HepG2 (cell line): Measurements from ENCODE around the gene CS. TPM values are rescaled to one million over a fixed set of nuclear protein-coding genes. Genes with fewer than 3 reads are reported as not detected.

Experiments used
- CREB1 ChIP-seq, 2 experiments: fragments of 450-650 bp in 1 of 2; IDR thresholded peaks; 2 replicates each; pipeline ENCODE4 v1.6.1; 2016 to 2017; ENCODE audit warnings: control low read depth in 1 of 2, mild to moderate bottlenecking in 1 of 2, missing compliant biosample characterization in 1 of 2, missing genetic modification characterization in 1 of 2
- EHMT2 ChIP-seq: fragments of 200-600 bp; sonication (generic); IDR thresholded peaks from 2 replicates; pipeline ENCODE4 v1.7.0; 2017; ENCODE audit warnings: antibody characterized with exemption, low read depth, low read length, borderline replicate concordance
- ESRRA ChIP-seq: sonication (generic); formaldehyde crosslinking; IDR thresholded peaks from 2 replicates; pipeline ENCODE4 v1.5.1; 2020; ENCODE audit warnings: mild to moderate bottlenecking, low read depth, missing genetic modification reagents
- ETV5 ChIP-seq: IDR thresholded peaks from 2 replicates; pipeline ENCODE4 v1.6.1; 2018; ENCODE audit warnings: missing biosample characterization, missing genetic modification reagents, inconsistent platforms, borderline replicate concordance
- KMT2A ChIP-seq: sonication (generic); formaldehyde crosslinking; IDR thresholded peaks from 2 replicates; pipeline ENCODE4 v1.4.0; 2020; ENCODE audit warnings: missing genetic modification reagents
- SYNCRIP ChIP-seq: fragments of 200-400 bp; formaldehyde crosslinking; IDR thresholded peaks from 2 replicates; pipeline ENCODE4 v1.6.1; 2018; ENCODE audit warnings: mild to moderate bottlenecking, low read depth, low read length; ENCODE audit not compliant: insufficient read depth
- ZBTB3 ChIP-seq: sonication (generic); formaldehyde crosslinking; IDR thresholded peaks from 2 replicates; pipeline ENCODE4 v1.4.0; 2020; ENCODE audit warnings: low read depth, mild to moderate bottlenecking, moderate library complexity, missing genetic modification reagents, borderline replicate concordance
- ZFX ChIP-seq: sonication (generic); formaldehyde crosslinking; IDR thresholded peaks from 2 replicates; pipeline ENCODE4 v1.4.0; 2020; ENCODE audit warnings: mild to moderate bottlenecking, low read depth, missing genetic modification reagents, moderate library complexity
- ZNF205 ChIP-seq: IDR thresholded peaks from 2 replicates; pipeline ENCODE4 v1.6.1; 2018; ENCODE audit warnings: missing biosample characterization, missing genetic modification reagents
- ZNF232 ChIP-seq: sonication (generic); formaldehyde crosslinking; IDR thresholded peaks from 2 replicates; pipeline ENCODE4 v1.4.0; 2020; ENCODE audit warnings: missing genetic modification reagents, borderline replicate concordance
- ZNF567 ChIP-seq: sonication (generic); formaldehyde crosslinking; IDR thresholded peaks from 2 replicates; pipeline ENCODE4 v1.8.1; 2023; ENCODE audit warnings: mild to moderate bottlenecking, missing genetic modification reagents, borderline replicate concordance
- polyA plus RNA-seq, 8 experiments: library from polyadenylated mRNA; depleted of rRNA in 3 of 8; stranded (reverse) in 7 of 8; unstranded in 1 of 8; fragments of >200 nt; fragmentation: Illumina TruSeq in 4 of 8; extraction: Trizol in 4 of 8; gene quantifications; 2 replicates each; pipeline versions ENCODE4 v1.2.1 to v1.2.3, GENCODE V29; 2011 to 2016; ENCODE audit warnings: low read depth in 4 of 8, missing spikeins in 1 of 8, mixed read lengths in 1 of 8; ENCODE audit not compliant: insufficient read depth in 1 of 8
- total RNA-seq, 5 experiments: library from RNA; depleted of rRNA; stranded (reverse); fragments of >200 nt; fragmentation: Illumina TruSeq; extraction: Trizol; gene quantifications; 2 replicates each; pipeline ENCODE4 v1.2.3, GENCODE V29; 2016; ENCODE audit warnings: low read depth in 1 of 5
- TF ChIP-seq, protein P1 (sequence below): sonication (generic); formaldehyde crosslinking; IDR thresholded peaks from 2 replicates; pipeline ENCODE4 v1.8.0; 2022; ENCODE audit warnings: missing genetic modification reagents, mild to moderate bottlenecking, borderline replicate concordance
- TF ChIP-seq, protein P2 (sequence below): sonication (generic); formaldehyde crosslinking; IDR thresholded peaks from 2 replicates; pipeline ENCODE4 v1.4.0; 2020; ENCODE audit warnings: low read depth, mild to moderate bottlenecking, missing genetic modification reagents
- TF ChIP-seq, protein P3 (sequence below): sonication (generic); formaldehyde crosslinking; IDR thresholded peaks from 2 replicates; pipeline ENCODE4 v1.4.0; 2020; ENCODE audit warnings: low read depth, missing genetic modification reagents
- TF ChIP-seq, protein P4 (sequence below): sonication (generic); formaldehyde crosslinking; IDR thresholded peaks from 2 replicates; pipeline ENCODE4 v1.4.0; 2020; ENCODE audit warnings: mild to moderate bottlenecking, missing genetic modification reagents, borderline replicate concordance
- TF ChIP-seq, protein P5 (sequence below): sonication (generic); formaldehyde crosslinking; IDR thresholded peaks from 2 replicates; pipeline ENCODE4 v1.8.1; 2023; ENCODE audit warnings: mild to moderate bottlenecking, moderate library complexity, missing genetic modification reagents
- TF ChIP-seq, protein P6 (sequence below): IDR thresholded peaks from 2 replicates; pipeline ENCODE4 v1.6.1; 2016; ENCODE audit warnings: missing biosample characterization, missing genetic modification reagents, low read depth

Gene CS
- total and polyA plus RNA-seq, 2 of the 13 experiments (the other 11 are each of a cell fraction or from before 2014, with no cell fraction given), result 173 to 175 TPM

DNA sequence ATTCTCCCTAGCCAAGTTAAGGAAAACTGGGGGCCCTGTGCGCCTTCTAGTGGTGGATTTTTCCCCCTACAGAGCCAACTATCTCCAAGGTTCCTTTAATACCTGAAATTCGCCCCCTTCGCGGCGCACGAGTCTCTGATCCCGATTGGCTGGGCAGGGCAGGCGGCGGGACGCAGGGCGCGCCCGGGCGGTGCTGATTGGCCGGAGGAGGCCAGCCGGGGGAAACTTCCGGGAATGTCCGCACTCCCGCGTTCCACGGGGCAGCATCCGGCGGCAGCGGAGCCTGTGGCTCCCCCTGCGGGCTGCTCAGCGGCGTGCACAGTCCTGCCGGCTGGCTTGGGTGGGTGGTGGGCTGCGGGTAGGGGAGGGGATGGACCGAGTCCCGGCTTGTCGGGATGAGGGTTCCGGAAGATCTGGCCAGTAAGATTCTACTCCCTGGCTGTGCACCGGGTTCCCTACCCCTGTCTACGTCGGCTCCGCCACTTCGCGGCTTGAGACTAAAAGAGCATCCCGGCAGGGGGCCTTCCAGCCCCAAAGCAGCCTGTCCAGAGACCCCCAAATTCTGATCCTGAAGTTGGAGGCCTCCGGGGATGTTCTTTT, 75.9 kb downstream of the CS start, which contains the start of gene NABP2 (continued):
- TF ChIP-seq, protein P1, sequence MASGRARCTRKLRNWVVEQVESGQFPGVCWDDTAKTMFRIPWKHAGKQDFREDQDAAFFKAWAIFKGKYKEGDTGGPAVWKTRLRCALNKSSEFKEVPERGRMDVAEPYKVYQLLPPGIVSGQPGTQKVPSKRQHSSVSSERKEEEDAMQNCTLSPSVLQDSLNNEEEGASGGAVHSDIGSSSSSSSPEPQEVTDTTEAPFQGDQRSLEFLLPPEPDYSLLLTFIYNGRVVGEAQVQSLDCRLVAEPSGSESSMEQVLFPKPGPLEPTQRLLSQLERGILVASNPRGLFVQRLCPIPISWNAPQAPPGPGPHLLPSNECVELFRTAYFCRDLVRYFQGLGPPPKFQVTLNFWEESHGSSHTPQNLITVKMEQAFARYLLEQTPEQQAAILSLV, result 0 out of 2 replicates have a peak, but pooled peaks have one; percentile 56
- TF ChIP-seq, protein P2, sequence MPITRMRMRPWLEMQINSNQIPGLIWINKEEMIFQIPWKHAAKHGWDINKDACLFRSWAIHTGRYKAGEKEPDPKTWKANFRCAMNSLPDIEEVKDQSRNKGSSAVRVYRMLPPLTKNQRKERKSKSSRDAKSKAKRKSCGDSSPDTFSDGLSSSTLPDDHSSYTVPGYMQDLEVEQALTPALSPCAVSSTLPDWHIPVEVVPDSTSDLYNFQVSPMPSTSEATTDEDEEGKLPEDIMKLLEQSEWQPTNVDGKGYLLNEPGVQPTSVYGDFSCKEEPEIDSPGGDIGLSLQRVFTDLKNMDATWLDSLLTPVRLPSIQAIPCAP (CRISPR knock-in tag), result no peak
- TF ChIP-seq SYNCRIP (no peak), KMT2A (CRISPR knock-in tag) (peak; percentile 59; the same call in 1 of the 2 replicates), ETV5 (peak; percentile 85), ESRRA (CRISPR knock-in tag) (no peak), EHMT2 (no peak), ZNF232 (CRISPR knock-in tag) (no peak), ZFX (peak; percentile 53; the same call in 1 of the 2 replicates), CREB1 (IDR thresholded peaks at IDR 0.05) (peak; percentile 73), CREB1 (CRISPR knock-in tag; IDR thresholded peaks at IDR 0.05) (peak; percentile 83), ZNF205 (CRISPR knock-in tag) (peak; percentile 91), ZBTB3 (CRISPR knock-in tag) (no peak), ZNF567 (peak; percentile 74; the same call in 1 of the 2 replicates)
- TF ChIP-seq, protein P3, sequence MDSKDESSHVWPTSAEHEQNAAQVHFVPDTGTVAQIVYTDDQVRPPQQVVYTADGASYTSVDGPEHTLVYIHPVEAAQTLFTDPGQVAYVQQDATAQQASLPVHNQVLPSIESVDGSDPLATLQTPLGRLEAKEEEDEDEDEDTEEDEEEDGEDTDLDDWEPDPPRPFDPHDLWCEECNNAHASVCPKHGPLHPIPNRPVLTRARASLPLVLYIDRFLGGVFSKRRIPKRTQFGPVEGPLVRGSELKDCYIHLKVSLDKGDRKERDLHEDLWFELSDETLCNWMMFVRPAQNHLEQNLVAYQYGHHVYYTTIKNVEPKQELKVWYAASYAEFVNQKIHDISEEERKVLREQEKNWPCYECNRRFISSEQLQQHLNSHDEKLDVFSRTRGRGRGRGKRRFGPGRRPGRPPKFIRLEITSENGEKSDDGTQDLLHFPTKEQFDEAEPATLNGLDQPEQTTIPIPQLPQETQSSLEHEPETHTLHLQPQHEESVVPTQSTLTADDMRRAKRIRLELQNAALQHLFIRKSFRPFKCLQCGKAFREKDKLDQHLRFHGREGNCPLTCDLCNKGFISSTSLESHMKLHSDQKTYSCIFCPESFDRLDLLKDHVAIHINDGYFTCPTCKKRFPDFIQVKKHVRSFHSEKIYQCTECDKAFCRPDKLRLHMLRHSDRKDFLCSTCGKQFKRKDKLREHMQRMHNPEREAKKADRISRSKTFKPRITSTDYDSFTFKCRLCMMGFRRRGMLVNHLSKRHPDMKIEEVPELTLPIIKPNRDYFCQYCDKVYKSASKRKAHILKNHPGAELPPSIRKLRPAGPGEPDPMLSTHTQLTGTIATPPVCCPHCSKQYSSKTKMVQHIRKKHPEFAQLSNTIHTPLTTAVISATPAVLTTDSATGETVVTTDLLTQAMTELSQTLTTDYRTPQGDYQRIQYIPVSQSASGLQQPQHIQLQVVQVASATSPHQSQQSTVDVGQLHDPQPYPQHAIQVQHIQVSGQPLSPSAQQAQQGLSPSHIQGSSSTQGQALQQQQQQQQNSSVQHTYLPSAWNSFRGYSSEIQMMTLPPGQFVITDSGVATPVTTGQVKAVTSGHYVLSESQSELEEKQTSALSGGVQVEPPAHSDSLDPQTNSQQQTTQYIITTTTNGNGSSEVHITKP, result peak; percentile 58; the same call in 1 of the 2 replicates
- TF ChIP-seq, protein P4, sequence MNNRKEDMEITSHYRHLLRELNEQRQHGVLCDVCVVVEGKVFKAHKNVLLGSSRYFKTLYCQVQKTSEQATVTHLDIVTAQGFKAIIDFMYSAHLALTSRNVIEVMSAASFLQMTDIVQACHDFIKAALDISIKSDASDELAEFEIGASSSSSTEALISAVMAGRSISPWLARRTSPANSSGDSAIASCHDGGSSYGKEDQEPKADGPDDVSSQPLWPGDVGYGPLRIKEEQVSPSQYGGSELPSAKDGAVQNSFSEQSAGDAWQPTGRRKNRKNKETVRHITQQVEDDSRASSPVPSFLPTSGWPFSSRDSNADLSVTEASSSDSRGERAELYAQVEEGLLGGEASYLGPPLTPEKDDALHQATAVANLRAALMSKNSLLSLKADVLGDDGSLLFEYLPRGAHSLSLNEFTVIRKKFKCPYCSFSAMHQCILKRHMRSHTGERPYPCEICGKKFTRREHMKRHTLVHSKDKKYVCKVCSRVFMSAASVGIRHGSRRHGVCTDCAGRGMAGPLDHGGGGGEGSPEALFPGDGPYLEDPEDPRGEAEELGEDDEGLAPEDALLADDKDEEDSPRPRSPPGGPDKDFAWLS, result no peak
- TF ChIP-seq, protein P5, sequence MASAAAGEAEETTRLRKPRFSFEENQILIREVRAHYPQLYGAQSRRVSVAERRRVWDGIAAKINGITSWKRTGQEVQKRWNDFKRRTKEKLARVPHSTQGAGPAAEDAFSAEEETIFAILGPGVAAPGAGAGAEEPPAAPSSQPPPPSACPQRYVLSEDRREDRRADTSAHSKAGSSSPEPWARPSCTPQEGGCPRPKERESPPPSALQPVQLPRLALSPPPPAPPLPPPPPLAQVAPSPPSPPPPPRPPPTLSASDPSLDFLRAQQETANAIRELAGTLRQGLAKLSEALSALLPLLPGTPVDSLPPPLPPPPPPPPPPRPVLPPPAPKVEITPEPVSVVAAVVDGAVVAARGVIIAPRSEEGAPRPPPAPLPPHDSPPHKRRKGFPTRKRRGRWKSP (CRISPR knock-in tag), result peak; percentile 93
- TF ChIP-seq, protein P6, sequence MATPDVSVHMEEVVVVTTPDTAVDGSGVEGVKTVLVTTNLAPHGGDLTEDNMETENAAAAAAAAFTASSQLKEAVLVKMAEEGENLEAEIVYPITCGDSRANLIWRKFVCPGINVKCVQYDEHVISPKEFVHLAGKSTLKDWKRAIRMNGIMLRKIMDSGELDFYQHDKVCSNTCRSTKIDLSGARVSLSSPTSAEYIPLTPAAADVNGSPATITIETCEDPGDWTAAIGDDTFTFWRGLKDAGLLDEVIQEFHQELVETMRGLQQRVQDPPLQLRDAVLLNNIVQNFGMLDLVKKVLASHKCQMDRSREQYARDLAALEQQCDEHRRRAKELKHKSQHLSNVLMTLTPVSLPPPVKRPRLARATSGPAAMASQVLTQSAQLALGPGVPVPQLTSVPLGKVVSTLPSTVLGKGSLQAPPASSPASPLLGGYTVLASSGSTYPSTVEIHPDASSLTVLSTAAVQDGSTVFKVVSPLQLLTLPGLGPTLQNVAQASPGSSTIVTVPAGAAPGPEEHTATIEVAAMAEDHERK (CRISPR knock-in tag), result peak; percentile 66; the same call in 1 of the 2 replicates
